ENCODE measurements around the gene PPP2R2B. TPM values are rescaled to one million over a fixed set of nuclear protein-coding genes. Genes with fewer than 3 reads are reported as not detected.
A peak's percentile ranks its signal among the peaks of the same experiment; 100 is the strongest.

Gene PPP2R2B
- total RNA-seq, 1 donor from 2014 or later, result 0.25 TPM

GRCh38 chr5:146888351-146888978, 9.9 kb upstream of the PPP2R2B start:
- DNase-seq (ENCODE audit: low read depth), result no peak

- peak; percentile 38 for DNase-seq (ENCODE audit: low read depth)
Measured at GRCh38 chr5:146884066-146884626, 5.6 kb upstream of the PPP2R2B start.

GRCh38 chr5:146883511-146883910, 5.0 kb upstream of the PPP2R2B start:
- DNase-seq (ENCODE audit: low read depth), result peak; percentile 60

- DNase-seq (ENCODE audit: low read depth), result no peak
Measured at GRCh38 chr5:146880966-146881365, 2.4 kb upstream of the PPP2R2B start.

- DNase-seq (ENCODE audit: low read depth), result peak; percentile 14
Measured at GRCh38 chr5:146877783-146878475, 628 bp downstream of the PPP2R2B start.

GRCh38 chr5:146877178-146877681, 1.3 kb downstream of the PPP2R2B start:
- DNase-seq (ENCODE audit: low read depth), result no peak

- DNase-seq (ENCODE audit: low read depth), result no peak
Measured at GRCh38 chr5:146873186-146873917, 5.2 kb downstream of the PPP2R2B start.

- no peak for DNase-seq (ENCODE audit: low read depth)
Measured at GRCh38 chr5:146872188-146872587, 6.4 kb downstream of the PPP2R2B start.

GRCh38 chr5:146867996-146868708, 10.4 kb downstream of the PPP2R2B start:
- DNase-seq (ENCODE audit: low read depth), result no peak

GRCh38 chr5:146866263-146866662, 12.3 kb downstream of the PPP2R2B start:
- DNase-seq (ENCODE audit: low read depth), result no peak

GRCh38 chr5:146862641-146863040, 15.9 kb downstream of the PPP2R2B start:
- DNase-seq (ENCODE audit: low read depth), result peak; percentile 9

- peak; percentile 92 for DNase-seq (ENCODE audit: low read depth)
Measured at GRCh38 chr5:146860213-146860893, 18.2 kb downstream of the PPP2R2B start.

- DNase-seq (ENCODE audit: low read depth), result no peak
Measured at GRCh38 chr5:146852089-146852488, 26.5 kb downstream of the PPP2R2B start.

- no peak for DNase-seq (ENCODE audit: low read depth)
Measured at GRCh38 chr5:146851133-146851532, 27.4 kb downstream of the PPP2R2B start.

GRCh38 chr5:146849694-146850303, 28.8 kb downstream of the PPP2R2B start:
- no peak for DNase-seq (ENCODE audit: low read depth)

GRCh38 chr5:146848133-146848532, 30.4 kb downstream of the PPP2R2B start:
- DNase-seq (ENCODE audit: low read depth), result no peak

GRCh38 chr5:146840016-146840415, 38.5 kb downstream of the PPP2R2B start:
- no peak for DNase-seq (ENCODE audit: low read depth)

GRCh38 chr5:146836226-146836842, 42.2 kb downstream of the PPP2R2B start:
- no peak for DNase-seq (ENCODE audit: low read depth)

GRCh38 chr5:146832985-146833732, 45.4 kb downstream of the PPP2R2B start:
- DNase-seq (ENCODE audit: low read depth), result peak; percentile 32
